ENCODE measurements around the gene FBXO33.

Gene FBXO33

GRCh38 chr14:39456702-39457250, 24.5 kb upstream of the FBXO33 start:
- no peak overlapping the region for H3K9ac ChIP-seq (ENCODE audit: low read length)
- H3K27ac ChIP-seq (ENCODE audit: low read length): no peak overlapping the region
- no peak overlapping the region for H2AFZ ChIP-seq (ENCODE audit: low read length)
- no peaks in the 10 kb centered on the region for H3K27me3 ChIP-seq (replicated peaks; ENCODE audit: insufficient read depth, low read length)
- no peaks in the 10 kb centered on the region for H3K9me3 ChIP-seq (replicated peaks; ENCODE audit: insufficient read depth, low read length)
- no peaks in the 10 kb centered on the region for H3K4me1 ChIP-seq (ENCODE audit: low read length)
- no peaks in the 10 kb centered on the region for H4K20me1 ChIP-seq (ENCODE audit: insufficient read depth, low read length)
- no peak for DNase-seq
- H3K79me2 ChIP-seq (ENCODE audit: low read length): no peaks in the 10 kb centered on the region
- TF ChIP-seq EZH2phosphoT487 (IDR thresholded peaks at IDR 0.05; ENCODE audit: low read length): no peak
- no peak for TF ChIP-seq CTCF (IDR thresholded peaks at IDR 0.05; ENCODE audit: low read length)
- no peaks in the 10 kb centered on the region for H3F3A ChIP-seq (ENCODE audit: insufficient read depth, low read length)
- H3K9me2 ChIP-seq (replicated peaks; ENCODE audit: insufficient read depth, low read length): no peaks in the 10 kb centered on the region
- no peak overlapping the region for H3K4me3 ChIP-seq (ENCODE audit: low read length)
- H3K36me3 ChIP-seq (replicated peaks; ENCODE audit: insufficient read depth, low read length): no peaks in the 10 kb centered on the region
- no peak overlapping the region for H3K4me2 ChIP-seq (ENCODE audit: low read depth, low read length)

- Histone ChIP-seq H3K4me3 (ENCODE audit: low read length) (no peak overlapping the region), H3K79me2 (ENCODE audit: low read length) (no peaks in the 10 kb centered on the region), H3K27me3 (replicated peaks; ENCODE audit: insufficient read depth, low read length) (no peaks in the 10 kb centered on the region), H3K9me3 (replicated peaks; ENCODE audit: insufficient read depth, low read length) (no peaks in the 10 kb centered on the region), H3K9ac (ENCODE audit: low read length) (no peak overlapping the region), H3K4me1 (ENCODE audit: low read length) (no peaks in the 10 kb centered on the region), H3K36me3 (replicated peaks; ENCODE audit: insufficient read depth, low read length) (no peaks in the 10 kb centered on the region), H3K9me2 (replicated peaks; ENCODE audit: insufficient read depth, low read length) (no peaks in the 10 kb centered on the region), H3K4me2 (ENCODE audit: low read depth, low read length) (no peak overlapping the region), H3K27ac (ENCODE audit: low read length) (no peak overlapping the region), H4K20me1 (ENCODE audit: insufficient read depth, low read length) (no peaks in the 10 kb centered on the region), H2AFZ (ENCODE audit: low read length) (no peak overlapping the region), H3F3A (ENCODE audit: insufficient read depth, low read length) (no peaks in the 10 kb centered on the region)
- DNase-seq: no peak
- no peak for TF ChIP-seq CTCF (IDR thresholded peaks at IDR 0.05; ENCODE audit: low read length)
- TF ChIP-seq EZH2 (optimal IDR thresholded peaks at IDR 0.05; ENCODE audit: low read depth, low read length): no peak
- no peak for TF ChIP-seq EZH2phosphoT487 (IDR thresholded peaks at IDR 0.05; ENCODE audit: low read length)
Observed at GRCh38 chr14:39454906-39455539, 22.8 kb upstream of the FBXO33 start.

GRCh38 chr14:39452680-39453079, 20.4 kb upstream of the FBXO33 start:
- H3K9ac ChIP-seq (ENCODE audit: low read length): no peak overlapping the region
- H3K4me2 ChIP-seq (ENCODE audit: low read depth, low read length): no peak overlapping the region
- H3K9me2 ChIP-seq (replicated peaks; ENCODE audit: insufficient read depth, low read length): no peaks in the 10 kb centered on the region
- H4K20me1 ChIP-seq (ENCODE audit: insufficient read depth, low read length): no peaks in the 10 kb centered on the region
- H3K79me2 ChIP-seq (ENCODE audit: low read length): no peaks in the 10 kb centered on the region
- no peak overlapping the region for H3K4me3 ChIP-seq (ENCODE audit: low read length)
- no peaks in the 10 kb centered on the region for H3K36me3 ChIP-seq (replicated peaks; ENCODE audit: insufficient read depth, low read length)
- TF ChIP-seq EZH2 (optimal IDR thresholded peaks at IDR 0.05; ENCODE audit: low read depth, low read length): no peak
- no peak for TF ChIP-seq EZH2phosphoT487 (IDR thresholded peaks at IDR 0.05; ENCODE audit: low read length)
- no peak for TF ChIP-seq CTCF (IDR thresholded peaks at IDR 0.05; ENCODE audit: low read length)
- H3K27ac ChIP-seq (ENCODE audit: low read length): no peak overlapping the region
- no peaks in the 10 kb centered on the region for H3K9me3 ChIP-seq (replicated peaks; ENCODE audit: insufficient read depth, low read length)
- H2AFZ ChIP-seq (ENCODE audit: low read length): no peak overlapping the region
- no peaks in the 10 kb centered on the region for H3K27me3 ChIP-seq (replicated peaks; ENCODE audit: insufficient read depth, low read length)
- H3F3A ChIP-seq (ENCODE audit: insufficient read depth, low read length): no peaks in the 10 kb centered on the region
- H3K4me1 ChIP-seq (ENCODE audit: low read length): peaks cover 5% of the 10 kb centered on the region
- DNase-seq: no peak

Measured in MM.1S (cell line).